Measurements from ENCODE around the gene ADRA1B.

ADRA1B gene

GRCh38 chr5:159923008-159923407 lies 6.7 kb downstream of the ADRA1B start:
- no peak overlapping the region for H3K4me3 ChIP-seq (ENCODE audit: low read depth, low read length)
- no peak for DNase-seq (ENCODE audit: low read depth)
- TF ChIP-seq, protein P1, sequence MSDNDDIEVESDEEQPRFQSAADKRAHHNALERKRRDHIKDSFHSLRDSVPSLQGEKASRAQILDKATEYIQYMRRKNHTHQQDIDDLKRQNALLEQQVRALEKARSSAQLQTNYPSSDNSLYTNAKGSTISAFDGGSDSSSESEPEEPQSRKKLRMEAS (IDR thresholded peaks at IDR 0.05; ENCODE audit: low read depth, low read length) = no peak
- TF ChIP-seq MYC (IDR thresholded peaks at IDR 0.05; ENCODE audit: low read depth, low read length) (no peak), POLR2A (IDR thresholded peaks at IDR 0.05; ENCODE audit: extremely low read depth, insufficient read length) (no peak)
- TF ChIP-seq, protein P2, sequence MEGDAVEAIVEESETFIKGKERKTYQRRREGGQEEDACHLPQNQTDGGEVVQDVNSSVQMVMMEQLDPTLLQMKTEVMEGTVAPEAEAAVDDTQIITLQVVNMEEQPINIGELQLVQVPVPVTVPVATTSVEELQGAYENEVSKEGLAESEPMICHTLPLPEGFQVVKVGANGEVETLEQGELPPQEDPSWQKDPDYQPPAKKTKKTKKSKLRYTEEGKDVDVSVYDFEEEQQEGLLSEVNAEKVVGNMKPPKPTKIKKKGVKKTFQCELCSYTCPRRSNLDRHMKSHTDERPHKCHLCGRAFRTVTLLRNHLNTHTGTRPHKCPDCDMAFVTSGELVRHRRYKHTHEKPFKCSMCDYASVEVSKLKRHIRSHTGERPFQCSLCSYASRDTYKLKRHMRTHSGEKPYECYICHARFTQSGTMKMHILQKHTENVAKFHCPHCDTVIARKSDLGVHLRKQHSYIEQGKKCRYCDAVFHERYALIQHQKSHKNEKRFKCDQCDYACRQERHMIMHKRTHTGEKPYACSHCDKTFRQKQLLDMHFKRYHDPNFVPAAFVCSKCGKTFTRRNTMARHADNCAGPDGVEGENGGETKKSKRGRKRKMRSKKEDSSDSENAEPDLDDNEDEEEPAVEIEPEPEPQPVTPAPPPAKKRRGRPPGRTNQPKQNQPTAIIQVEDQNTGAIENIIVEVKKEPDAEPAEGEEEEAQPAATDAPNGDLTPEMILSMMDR (IDR thresholded peaks at IDR 0.05; ENCODE audit: low read depth, low read length) = no peak

DNA sequence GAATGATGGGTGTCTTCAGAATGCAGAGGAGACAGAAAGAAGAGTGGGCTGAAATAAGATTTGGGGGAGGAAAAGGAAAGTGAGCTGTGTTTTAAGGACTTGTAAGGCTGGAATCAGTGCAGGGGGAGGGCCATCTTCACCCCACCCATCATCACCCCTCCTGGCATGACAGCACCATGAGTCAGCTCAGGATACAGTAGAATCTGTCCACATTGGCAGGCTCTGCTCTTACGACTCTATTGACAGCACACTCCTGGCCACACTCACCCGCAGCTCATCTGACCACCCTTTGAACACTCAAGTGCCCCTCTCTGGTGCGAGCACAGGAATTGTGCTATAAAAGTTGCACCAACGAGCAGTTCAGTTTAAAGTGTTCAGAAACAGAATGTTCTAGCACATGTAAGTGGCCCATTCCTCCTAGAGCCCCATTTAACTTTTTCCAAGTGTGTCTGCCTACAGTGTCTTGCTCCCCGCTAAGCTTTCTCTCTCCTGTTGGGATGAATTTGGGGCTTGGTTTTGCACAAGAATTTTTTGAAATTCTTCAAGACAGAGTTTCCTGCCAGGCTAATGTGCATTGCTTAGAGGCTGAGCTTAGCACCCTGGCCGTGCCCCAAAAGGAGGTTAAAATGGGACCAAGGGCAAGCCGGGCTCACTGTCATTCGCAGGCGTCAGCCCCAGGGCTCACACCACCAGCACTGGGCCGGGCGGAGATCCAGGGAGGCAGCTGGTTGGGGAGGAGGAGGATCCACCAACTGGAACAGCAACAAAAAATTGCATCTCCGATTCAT lies 12.0 kb downstream of the ADRA1B start:
- H3K4me3 ChIP-seq (ENCODE audit: low read depth, low read length) = no peak overlapping the region
- TF ChIP-seq MYC (IDR thresholded peaks at IDR 0.05; ENCODE audit: low read depth, low read length) = no peak
- no peak for TF ChIP-seq POLR2A (IDR thresholded peaks at IDR 0.05; ENCODE audit: extremely low read depth, insufficient read length)
- TF ChIP-seq, protein P2 (IDR thresholded peaks at IDR 0.05; ENCODE audit: low read depth, low read length) = no peak
- TF ChIP-seq, protein P1 (IDR thresholded peaks at IDR 0.05; ENCODE audit: low read depth, low read length) = no peak
- no peak for DNase-seq (ENCODE audit: low read depth)

- TF ChIP-seq, protein P1 (IDR thresholded peaks at IDR 0.05; ENCODE audit: low read depth, low read length) = no peak
- TF ChIP-seq POLR2A (IDR thresholded peaks at IDR 0.05; ENCODE audit: extremely low read depth, insufficient read length) = no peak
- no peak for TF ChIP-seq MYC (IDR thresholded peaks at IDR 0.05; ENCODE audit: low read depth, low read length)
- TF ChIP-seq, protein P2 (IDR thresholded peaks at IDR 0.05; ENCODE audit: low read depth, low read length) = no peak
- no peak overlapping the region for H3K4me3 ChIP-seq (ENCODE audit: low read depth, low read length)
- DNase-seq (ENCODE audit: low read depth) = no peak
These were observed 12.9 kb downstream of the ADRA1B start for GRCh38 chr5:159929176-159929575.

DNA sequence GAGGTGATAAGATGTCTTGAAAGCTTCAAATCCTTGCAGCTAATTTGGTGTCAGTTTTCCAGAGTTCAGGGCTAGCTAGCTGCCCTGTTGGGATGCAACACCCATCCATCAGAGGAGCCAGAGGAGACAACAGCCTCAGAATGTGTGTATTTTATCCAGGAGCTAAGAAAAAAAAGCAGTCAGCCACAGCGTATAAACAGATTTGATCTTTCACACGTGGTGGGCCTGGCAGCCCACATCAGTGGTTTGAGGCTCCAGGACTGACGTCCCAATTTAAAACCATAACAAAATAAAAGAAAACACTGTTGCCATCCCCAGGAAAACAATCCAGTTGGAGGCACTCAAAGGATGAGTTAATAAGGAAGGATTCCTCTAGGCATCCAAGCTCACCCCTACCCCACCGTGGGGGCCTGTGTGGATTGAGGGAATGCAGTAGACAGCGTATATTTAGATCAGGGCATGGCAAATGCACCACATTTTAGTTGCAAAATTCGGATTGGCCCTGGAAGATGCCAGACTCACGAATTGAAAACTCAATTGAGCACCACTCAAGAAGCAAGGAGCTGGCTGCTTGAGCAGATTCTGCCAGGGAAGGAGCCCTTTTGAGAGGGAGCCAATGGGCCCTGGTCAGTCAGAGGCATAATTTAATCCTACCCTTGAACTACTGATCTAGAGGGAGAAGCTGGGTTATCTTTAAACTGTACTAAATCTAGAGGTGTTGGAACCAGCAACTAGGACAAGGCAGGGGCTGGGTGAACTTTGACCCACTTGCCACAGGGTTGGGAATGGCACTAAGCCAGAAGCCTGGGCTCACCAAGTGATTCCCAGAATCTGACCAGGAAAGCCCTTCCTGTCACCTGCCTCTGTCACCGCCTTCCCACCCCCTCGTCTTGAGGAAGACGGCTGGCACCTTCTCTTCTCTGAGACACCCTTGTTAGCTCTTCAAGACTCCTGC lies 17.5 kb downstream of the ADRA1B start:
- TF ChIP-seq, protein P1 (IDR thresholded peaks at IDR 0.05; ENCODE audit: low read depth, low read length) = no peak
- TF ChIP-seq MYC (IDR thresholded peaks at IDR 0.05; ENCODE audit: low read depth, low read length) (no peak), POLR2A (IDR thresholded peaks at IDR 0.05; ENCODE audit: extremely low read depth, insufficient read length) (no peak)
- TF ChIP-seq, protein P2 (IDR thresholded peaks at IDR 0.05; ENCODE audit: low read depth, low read length) = no peak
- no peak for DNase-seq (ENCODE audit: low read depth)

GRCh38 chr5:159935946-159936345 lies 19.7 kb downstream of the ADRA1B start:
- no peak for DNase-seq (ENCODE audit: low read depth)
- H3K4me3 ChIP-seq (ENCODE audit: low read depth, low read length) = no peak overlapping the region
- no peak for TF ChIP-seq MYC (IDR thresholded peaks at IDR 0.05; ENCODE audit: low read depth, low read length)
- TF ChIP-seq, protein P2 (IDR thresholded peaks at IDR 0.05; ENCODE audit: low read depth, low read length) = no peak
- TF ChIP-seq, protein P1 (IDR thresholded peaks at IDR 0.05; ENCODE audit: low read depth, low read length) = no peak
- TF ChIP-seq POLR2A (IDR thresholded peaks at IDR 0.05; ENCODE audit: extremely low read depth, insufficient read length) = no peak

More for the DNA sequence above, 17.5 kb downstream of the ADRA1B start:
- H3K4me3 ChIP-seq (ENCODE audit: low read depth, low read length) = no peak overlapping the region

All from NB4 (cell line).